Measurements from ENCODE around the gene GTF2I. TPM values are rescaled to one million over a fixed set of nuclear protein-coding genes. Genes with fewer than 3 reads are reported as not detected.

GTF2I gene
- 186 and 188 TPM in 2 replicates for total RNA-seq

DNA sequence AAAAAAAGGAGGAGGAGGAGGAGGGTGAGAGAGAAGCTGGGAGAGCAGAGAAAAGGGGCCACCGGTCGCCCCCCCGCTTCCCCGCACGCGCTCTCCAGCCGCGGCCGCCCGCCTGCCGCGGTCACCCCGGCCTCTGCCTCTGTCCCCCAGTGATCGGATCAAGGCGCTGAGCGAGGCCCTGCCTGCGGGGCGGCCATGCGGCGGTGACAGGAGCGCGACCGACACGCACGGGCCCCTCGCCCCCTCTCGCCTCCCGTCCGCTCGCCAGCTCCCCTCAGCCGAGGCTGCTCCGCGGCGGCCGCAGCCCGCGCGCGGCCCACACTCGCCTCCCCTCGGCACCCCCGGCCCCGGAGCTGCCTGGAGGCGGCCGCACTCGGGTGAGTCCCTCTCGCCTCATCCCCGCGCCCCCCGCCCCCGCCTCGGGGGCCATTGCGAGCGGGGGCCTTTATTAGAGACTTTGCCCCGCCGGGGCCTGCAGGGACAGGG lies at the start of gene GTF2I:
Gene GTF2I, plus strand, starts transcription at position 27 of the 486 bp plus-strand sequence. CDS start 31,411 bp downstream, outside the sequence.
- H3K27ac Mint-ChIP-seq = peak within 1 kb of the TSS; percentile 94
- H3K9me3 Mint-ChIP-seq = no peaks in the 10 kb centered on the region
- intact Hi-C loops (cut with micrococcal nuclease) = loop anchor here (2.0 kb wide), 1 partner anchor 205 kb away; the partner anchor contains the start of gene GTF2IRD1
- H3K4me3 Mint-ChIP-seq (ENCODE audit: low read depth) = peak within 1 kb of the TSS; percentile 91
- no peaks in the 10 kb centered on the region for H3K27me3 Mint-ChIP-seq (ENCODE audit: low read depth)
- peaks cover 40% of the 10 kb centered on the region for H3K36me3 Mint-ChIP-seq (ENCODE audit: low read depth)
- peaks cover 45% of the 10 kb centered on the region for H3K4me1 Mint-ChIP-seq (ENCODE audit: low read depth)
- no peak for DNase-seq (ENCODE audit: low spot score)

DNA sequence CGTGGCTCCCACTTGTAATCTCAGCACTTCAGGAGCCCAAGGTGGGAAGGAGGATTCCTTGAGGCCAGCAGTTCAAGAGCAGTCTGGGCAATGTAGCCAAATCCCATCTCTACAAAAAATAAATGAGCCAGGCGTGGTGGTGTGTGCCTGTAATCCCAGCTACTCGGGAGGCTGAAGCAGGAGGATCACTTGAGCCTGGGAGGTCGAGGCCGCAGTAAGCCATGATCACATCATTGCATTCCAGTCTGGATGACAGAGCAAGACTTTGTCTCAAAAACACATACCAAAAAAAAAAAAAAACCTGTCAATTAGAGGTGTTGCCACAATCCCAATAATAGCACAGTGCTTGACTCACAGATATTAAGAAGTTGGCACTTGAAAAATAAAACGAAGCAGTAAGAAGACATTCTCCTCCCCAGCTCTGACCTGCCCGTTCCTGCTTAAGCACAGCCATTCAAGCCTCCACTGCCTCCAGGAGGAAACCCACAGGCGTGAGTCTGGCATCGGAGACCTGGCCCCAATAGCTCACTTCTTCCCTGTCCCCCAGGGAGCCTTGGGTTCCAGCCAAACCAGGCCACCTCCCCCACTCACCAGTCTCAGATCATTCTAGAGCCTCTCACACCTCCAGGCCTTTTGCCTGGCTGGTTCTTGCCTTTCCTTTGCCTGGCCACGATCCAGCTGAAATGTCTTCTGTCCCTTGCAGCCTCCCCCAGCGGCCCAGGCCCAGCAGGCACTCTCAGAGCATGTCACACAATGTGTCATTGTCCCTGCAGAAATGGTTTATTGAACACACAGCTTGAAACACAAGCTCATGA lies 45.3 kb upstream of the GTF2I start:
- intact Hi-C loops (cut with micrococcal nuclease) = no loop called here
- Mint-ChIP-seq H3K36me3 (ENCODE audit: low read depth) (no peaks in the 10 kb centered on the region), H3K4me3 (ENCODE audit: low read depth) (no peak overlapping the region), H3K27me3 (ENCODE audit: low read depth) (peaks cover under 1% of the 10 kb centered on the region), H3K4me1 (ENCODE audit: low read depth) (peaks cover 10% of the 10 kb centered on the region), H3K9me3 (no peaks in the 10 kb centered on the region), H3K27ac (no peak overlapping the region)
- DNase-seq (ENCODE audit: low spot score) = no peak

DNA sequence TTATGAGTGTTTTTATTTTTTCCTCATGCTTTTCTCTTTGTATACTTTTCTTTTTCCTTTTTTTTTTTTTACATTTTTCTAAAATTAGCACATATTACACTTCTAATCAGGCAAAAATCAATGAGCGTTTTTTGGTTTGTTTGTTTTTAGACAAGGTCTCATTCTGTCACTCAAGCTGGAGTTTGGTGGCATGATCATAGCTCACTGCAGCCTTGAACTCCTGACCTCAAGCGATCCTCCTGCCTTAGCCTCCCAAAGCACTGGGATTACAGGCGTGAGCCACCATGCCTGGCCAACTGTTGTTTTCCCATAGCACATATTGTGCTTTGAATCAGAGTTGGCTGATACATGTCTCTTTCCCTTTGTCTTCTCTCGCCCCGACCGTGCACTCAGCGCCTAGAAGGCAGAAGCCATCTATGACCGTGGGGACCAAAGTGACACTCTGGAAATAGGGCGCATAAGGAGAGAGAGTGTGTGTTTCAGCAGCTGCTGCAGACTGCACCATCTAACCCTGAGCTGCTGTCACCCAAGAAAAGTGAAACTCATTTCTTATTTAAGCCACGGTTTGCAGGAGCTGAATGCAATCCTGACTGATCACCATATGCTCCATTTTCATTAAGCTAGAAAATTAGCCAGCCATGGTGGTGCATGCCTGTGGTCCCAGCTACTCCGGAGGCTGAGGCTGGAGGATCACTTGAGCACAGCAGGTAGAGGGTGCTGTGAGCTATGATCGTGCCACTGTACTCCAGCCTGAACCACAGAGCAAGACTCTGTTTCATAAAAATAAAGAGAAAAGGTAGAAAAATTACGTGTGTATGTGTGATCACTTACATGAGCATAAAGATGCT lies 41.4 kb upstream of the GTF2I start:
- Mint-ChIP-seq H3K9me3 (no peaks in the 10 kb centered on the region), H3K36me3 (ENCODE audit: low read depth) (no peaks in the 10 kb centered on the region), H3K27ac (peak overlapping the region; percentile 49), H3K4me3 (ENCODE audit: low read depth) (peak overlapping the region; percentile 13), H3K27me3 (ENCODE audit: low read depth) (no peaks in the 10 kb centered on the region), H3K4me1 (ENCODE audit: low read depth) (peaks cover 13% of the 10 kb centered on the region)
- intact Hi-C loops (cut with micrococcal nuclease) = no loop called here
- DNase-seq (ENCODE audit: low spot score) = no peak

DNA sequence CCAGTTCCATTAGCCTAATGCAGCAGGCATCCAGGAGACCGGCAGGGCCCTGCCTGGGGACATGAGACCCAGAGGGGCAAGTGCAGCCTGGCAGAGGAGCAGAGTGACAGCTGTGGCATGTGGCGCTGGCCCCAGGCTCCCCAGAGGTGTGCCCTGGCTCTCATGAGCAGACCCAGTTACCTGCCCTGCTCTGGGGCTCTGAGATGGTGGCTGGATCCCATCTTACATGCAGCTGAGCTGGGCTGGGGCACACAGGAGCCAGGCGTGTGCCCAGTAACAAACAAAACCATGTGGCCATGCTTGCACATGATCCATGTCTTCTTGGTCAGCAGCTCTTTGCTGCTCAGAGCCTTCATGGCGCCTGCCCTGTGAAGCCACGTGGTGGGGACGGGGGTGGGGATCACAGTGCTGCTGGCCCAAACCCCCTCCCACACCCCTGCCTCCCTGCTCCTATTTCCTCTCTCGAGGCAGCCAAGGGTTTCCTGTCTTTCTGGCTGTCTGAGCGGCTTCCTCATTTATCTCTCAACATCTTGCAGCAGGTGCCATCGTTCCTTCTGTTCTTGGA lies 40.3 kb upstream of the GTF2I start:
- no peak for DNase-seq (ENCODE audit: low spot score)
- Mint-ChIP-seq H3K36me3 (ENCODE audit: low read depth) (no peaks in the 10 kb centered on the region), H3K4me3 (ENCODE audit: low read depth) (no peak overlapping the region), H3K27me3 (ENCODE audit: low read depth) (no peaks in the 10 kb centered on the region), H3K9me3 (no peaks in the 10 kb centered on the region), H3K4me1 (ENCODE audit: low read depth) (peaks cover 13% of the 10 kb centered on the region), H3K27ac (peak overlapping the region; percentile 71)
- intact Hi-C loops (cut with micrococcal nuclease) = no loop called here

DNA sequence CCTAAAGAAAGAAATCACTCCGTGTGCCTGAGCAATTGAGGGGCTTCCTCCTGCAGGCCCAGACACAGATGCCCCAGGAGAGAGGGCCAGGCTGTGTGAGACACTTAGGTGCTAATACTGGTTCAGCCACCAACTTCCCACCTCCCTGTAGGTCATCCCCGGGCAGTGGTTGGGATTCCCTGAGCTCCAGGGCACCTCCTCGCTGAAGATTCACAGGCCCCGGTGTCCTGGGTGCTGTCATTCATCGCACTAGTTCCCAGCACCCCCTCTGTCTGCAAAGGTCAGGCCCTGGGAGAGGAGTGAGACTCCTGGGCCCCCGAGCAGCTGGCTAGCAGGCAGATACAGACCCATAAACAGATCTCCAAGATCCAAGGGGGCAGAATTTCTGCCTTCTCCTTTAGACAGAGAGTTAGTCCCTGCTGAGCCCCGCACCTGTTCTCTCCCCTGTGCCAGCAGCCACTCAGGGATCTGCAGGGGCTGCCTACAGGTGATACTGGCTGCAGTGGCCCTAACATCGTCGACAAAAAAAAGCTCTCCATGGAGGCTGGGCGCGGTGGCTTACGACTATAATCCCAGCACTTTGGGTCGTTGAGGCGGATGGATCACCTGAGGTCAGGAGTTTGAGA lies 38.2 kb upstream of the GTF2I start:
- DNase-seq (ENCODE audit: low spot score) = no peak
- no peak overlapping the region for H3K4me3 Mint-ChIP-seq (ENCODE audit: low read depth)
- no peaks in the 10 kb centered on the region for H3K9me3 Mint-ChIP-seq
- no peaks in the 10 kb centered on the region for H3K36me3 Mint-ChIP-seq (ENCODE audit: low read depth)
- H3K27me3 Mint-ChIP-seq (ENCODE audit: low read depth) = no peaks in the 10 kb centered on the region
- intact Hi-C loops (cut with micrococcal nuclease) = no loop called here
- H3K4me1 Mint-ChIP-seq (ENCODE audit: low read depth) = peaks cover 13% of the 10 kb centered on the region
- H3K27ac Mint-ChIP-seq = no peak overlapping the region

DNA sequence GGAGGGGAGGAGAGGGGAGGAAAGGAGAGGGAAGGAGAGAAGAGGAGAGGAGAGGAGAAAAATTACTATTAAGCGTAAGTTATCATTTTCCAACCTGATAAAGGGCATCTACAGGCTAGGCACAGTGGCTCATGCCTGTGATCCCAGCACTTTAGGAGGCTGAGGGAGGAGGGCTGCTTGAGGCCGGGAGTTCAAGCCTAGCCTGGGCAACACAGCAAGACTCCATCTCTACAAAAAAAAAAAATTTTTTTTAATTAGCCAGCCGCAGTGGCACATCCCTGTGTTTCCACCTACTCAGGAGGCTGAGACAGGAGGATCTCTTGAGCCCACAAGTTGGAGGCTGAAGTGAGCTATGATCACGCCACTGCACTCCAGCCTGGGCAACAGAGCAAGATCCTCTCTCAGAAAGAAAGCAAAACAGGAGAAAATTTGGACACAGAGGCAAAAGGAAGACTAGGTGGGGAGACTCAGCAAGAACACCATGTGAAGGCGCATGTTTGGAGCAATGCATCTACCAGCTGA lies 35.2 kb upstream of the GTF2I start:
- no peaks in the 10 kb centered on the region for H3K27me3 Mint-ChIP-seq (ENCODE audit: low read depth)
- H3K27ac Mint-ChIP-seq = no peak overlapping the region
- intact Hi-C loops (cut with micrococcal nuclease) = no loop called here
- H3K36me3 Mint-ChIP-seq (ENCODE audit: low read depth) = no peaks in the 10 kb centered on the region
- no peaks in the 10 kb centered on the region for H3K9me3 Mint-ChIP-seq
- DNase-seq (ENCODE audit: low spot score) = no peak
- no peak overlapping the region for H3K4me3 Mint-ChIP-seq (ENCODE audit: low read depth)
- H3K4me1 Mint-ChIP-seq (ENCODE audit: low read depth) = peaks cover 5% of the 10 kb centered on the region

DNA sequence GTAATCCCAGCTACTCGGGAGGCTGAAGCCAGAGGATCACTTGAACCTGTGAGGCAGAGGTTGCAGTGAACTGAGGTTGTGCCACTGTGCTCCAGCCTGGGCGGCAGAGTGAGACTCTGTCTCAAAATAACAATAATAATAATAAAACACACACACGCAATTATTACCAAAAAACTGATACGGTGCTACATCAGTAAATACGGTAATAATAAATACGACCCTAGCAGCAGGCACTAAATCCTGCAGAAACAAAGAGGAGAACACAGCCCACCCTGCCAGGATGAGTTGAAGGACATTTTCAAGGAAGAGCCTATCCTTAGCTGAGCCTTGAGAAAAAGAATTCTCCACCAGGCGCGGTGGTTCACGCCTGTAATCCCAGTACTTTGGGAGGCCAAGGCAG lies 34.4 kb upstream of the GTF2I start:
- Mint-ChIP-seq H3K27me3 (ENCODE audit: low read depth) (no peaks in the 10 kb centered on the region), H3K27ac (no peak overlapping the region), H3K4me3 (ENCODE audit: low read depth) (no peak overlapping the region), H3K36me3 (ENCODE audit: low read depth) (no peaks in the 10 kb centered on the region), H3K9me3 (no peaks in the 10 kb centered on the region), H3K4me1 (ENCODE audit: low read depth) (peaks cover 2% of the 10 kb centered on the region)
- intact Hi-C loops (cut with micrococcal nuclease) = no loop called here
- no peak for DNase-seq (ENCODE audit: low spot score)

DNA sequence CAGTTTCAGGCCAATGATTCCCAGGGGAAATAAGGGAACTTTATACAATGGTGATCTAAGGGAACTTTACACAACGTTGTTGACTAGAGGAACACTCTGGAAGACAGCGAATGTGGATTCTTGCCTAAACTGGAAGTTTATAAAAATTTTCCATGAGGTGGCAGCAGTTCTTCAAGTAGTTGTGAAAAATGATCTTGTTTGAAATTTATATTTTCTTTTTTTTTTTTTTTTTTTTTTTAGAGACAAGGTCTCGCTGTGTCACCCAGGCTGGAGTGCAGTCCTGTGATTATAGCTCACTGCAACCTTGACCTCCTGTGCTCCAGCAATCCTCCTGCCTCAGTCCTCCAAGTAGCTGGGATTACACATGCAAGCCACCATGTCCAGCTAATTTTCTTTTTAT lies 32.1 kb upstream of the GTF2I start:
- intact Hi-C loops (cut with micrococcal nuclease) = no loop called here
- DNase-seq (ENCODE audit: low spot score) = no peak
- Mint-ChIP-seq H3K4me3 (ENCODE audit: low read depth) (no peak overlapping the region), H3K27ac (no peak overlapping the region), H3K9me3 (no peaks in the 10 kb centered on the region), H3K27me3 (ENCODE audit: low read depth) (no peaks in the 10 kb centered on the region), H3K36me3 (ENCODE audit: low read depth) (no peaks in the 10 kb centered on the region), H3K4me1 (ENCODE audit: low read depth) (peaks cover 2% of the 10 kb centered on the region)

DNA sequence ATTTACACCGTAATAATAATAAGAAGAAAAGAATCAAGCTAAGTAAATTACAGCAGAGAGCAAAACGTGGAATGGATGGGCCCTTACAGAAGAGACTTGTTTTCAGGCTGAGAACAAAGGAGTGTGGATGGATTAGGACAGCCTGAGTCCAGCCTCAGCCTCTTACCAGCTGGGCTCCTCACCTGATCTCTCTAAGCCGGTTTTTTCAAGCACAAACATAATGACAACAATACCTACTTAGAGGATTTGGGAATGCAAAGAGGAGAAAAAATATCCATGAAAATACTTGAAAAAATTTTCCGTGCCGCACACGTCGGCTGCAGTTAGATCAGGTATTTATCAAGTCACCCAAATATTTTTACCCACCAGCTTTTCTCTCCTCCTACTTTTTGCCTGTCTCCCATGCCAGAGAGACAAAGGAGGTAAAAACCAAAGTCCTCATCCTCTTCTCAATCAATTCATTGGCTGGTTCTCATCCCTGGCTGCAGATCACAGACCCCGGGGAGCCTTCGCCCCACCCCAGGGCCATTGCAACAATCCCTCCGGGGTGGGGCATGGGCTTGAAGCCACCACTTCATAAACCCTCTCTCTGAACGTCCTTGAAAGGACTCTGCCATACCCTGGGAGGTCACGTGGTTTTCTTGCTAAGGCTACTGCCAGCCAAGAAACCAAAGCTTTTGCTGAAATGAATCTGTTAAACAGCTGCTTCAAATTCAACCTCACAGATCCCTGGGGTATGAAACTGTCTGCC lies 29.7 kb upstream of the GTF2I start:
- intact Hi-C loops (cut with micrococcal nuclease) = no loop called here
- H3K27ac Mint-ChIP-seq = no peak overlapping the region
- no peaks in the 10 kb centered on the region for H3K9me3 Mint-ChIP-seq
- no peaks in the 10 kb centered on the region for H3K27me3 Mint-ChIP-seq (ENCODE audit: low read depth)
- H3K36me3 Mint-ChIP-seq (ENCODE audit: low read depth) = no peaks in the 10 kb centered on the region
- peaks cover 2% of the 10 kb centered on the region for H3K4me1 Mint-ChIP-seq (ENCODE audit: low read depth)
- no peak for DNase-seq (ENCODE audit: low spot score)
- H3K4me3 Mint-ChIP-seq (ENCODE audit: low read depth) = no peak overlapping the region

DNA sequence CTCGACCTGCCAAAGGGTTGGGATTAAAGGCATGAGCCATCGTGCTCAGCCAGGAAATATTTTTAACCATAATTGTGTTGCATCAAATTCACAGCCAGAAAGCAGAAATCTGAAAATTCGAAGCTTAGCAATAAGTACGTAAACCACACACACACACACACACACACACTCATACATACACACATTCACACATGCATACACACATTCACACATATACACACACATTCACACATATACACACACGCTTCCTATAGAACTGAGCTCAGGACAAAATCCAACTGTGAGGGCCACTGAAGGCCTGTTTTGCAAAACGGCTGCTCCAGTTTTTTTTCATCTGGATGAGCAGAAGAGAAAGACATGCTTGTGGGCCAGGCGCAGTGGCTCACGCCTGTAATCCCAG lies 25.0 kb upstream of the GTF2I start:
- no peak for DNase-seq (ENCODE audit: low spot score)
- H3K27ac Mint-ChIP-seq = no peak overlapping the region
- no peak overlapping the region for H3K4me3 Mint-ChIP-seq (ENCODE audit: low read depth)
- H3K27me3 Mint-ChIP-seq (ENCODE audit: low read depth) = no peaks in the 10 kb centered on the region
- intact Hi-C loops (cut with micrococcal nuclease) = no loop called here
- no peaks in the 10 kb centered on the region for H3K36me3 Mint-ChIP-seq (ENCODE audit: low read depth)
- H3K9me3 Mint-ChIP-seq = no peaks in the 10 kb centered on the region
- H3K4me1 Mint-ChIP-seq (ENCODE audit: low read depth) = peaks cover 4% of the 10 kb centered on the region

DNA sequence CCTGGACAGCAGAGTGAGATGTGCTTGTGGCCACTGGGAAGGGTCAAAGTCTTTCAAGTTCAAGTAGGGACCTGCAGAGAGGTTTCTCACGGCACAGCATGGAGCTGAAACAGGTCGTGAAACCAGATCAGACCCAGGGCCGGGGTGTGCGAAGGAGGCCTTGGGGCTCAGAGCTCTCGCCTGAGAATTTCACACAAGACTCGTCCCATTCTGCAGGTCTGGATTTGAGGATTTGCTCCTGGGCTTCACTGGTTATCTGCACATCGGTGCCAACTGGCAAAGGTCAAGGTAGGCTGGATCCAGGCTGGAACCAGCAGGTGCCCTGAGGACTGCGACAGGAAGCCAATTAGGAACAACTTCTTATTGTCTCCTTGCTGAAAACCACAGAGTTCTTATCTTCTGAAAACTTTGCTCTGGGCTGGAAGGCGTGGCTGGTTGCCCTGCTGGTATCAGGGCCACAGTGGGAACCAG lies 24.0 kb upstream of the GTF2I start:
- DNase-seq (ENCODE audit: low spot score) = no peak
- Mint-ChIP-seq H3K27ac (no peak overlapping the region), H3K36me3 (ENCODE audit: low read depth) (no peaks in the 10 kb centered on the region), H3K4me3 (ENCODE audit: low read depth) (no peak overlapping the region), H3K4me1 (ENCODE audit: low read depth) (peaks cover 4% of the 10 kb centered on the region), H3K27me3 (ENCODE audit: low read depth) (no peaks in the 10 kb centered on the region), H3K9me3 (no peaks in the 10 kb centered on the region)
- intact Hi-C loops (cut with micrococcal nuclease) = no loop called here

DNA sequence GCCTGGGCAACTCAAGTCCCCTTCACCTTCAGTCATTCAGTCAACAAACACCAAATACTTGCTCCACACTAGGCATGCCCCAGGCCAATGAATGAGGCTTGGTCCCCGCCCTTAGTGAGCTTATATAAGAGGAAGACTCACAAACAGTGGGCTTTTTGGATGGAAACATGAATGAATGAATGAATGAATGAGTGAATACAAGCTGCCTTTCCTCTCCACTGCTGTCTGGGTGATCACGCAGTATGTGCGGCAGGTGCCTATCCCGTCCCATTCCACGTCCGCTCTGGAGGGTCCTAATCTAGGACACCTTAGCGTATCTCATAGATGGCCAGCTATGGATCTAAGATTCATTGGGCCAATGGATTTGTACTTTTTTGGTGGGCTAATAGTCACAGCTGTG lies 19.8 kb upstream of the GTF2I start:
- no peaks in the 10 kb centered on the region for H3K27me3 Mint-ChIP-seq (ENCODE audit: low read depth)
- no peak overlapping the region for H3K4me3 Mint-ChIP-seq (ENCODE audit: low read depth)
- no peaks in the 10 kb centered on the region for H3K36me3 Mint-ChIP-seq (ENCODE audit: low read depth)
- H3K4me1 Mint-ChIP-seq (ENCODE audit: low read depth) = peaks cover 10% of the 10 kb centered on the region
- DNase-seq (ENCODE audit: low spot score) = no peak
- intact Hi-C loops (cut with micrococcal nuclease) = no loop called here
- H3K27ac Mint-ChIP-seq = no peak overlapping the region
- no peaks in the 10 kb centered on the region for H3K9me3 Mint-ChIP-seq

Data from activated T-helper 2 cell treated with anti-CD3 and anti-CD28 coated beads, Interferon-gamma antibody, Interleukin-2, Interleukin-4, amounts not matched to agents 10 μg/mL and 5 μg/mL and 100 μg/mL, durations not matched to agents 14 hours and 24 hours and 36 hours (primary cell).